ENCODE results near the gene TLE7. TPM values are rescaled to one million over a fixed set of nuclear protein-coding genes. Genes with fewer than 3 reads are reported as not detected.

Gene TLE7
- polyA plus RNA-seq = not detected in 2 replicates

DNA sequence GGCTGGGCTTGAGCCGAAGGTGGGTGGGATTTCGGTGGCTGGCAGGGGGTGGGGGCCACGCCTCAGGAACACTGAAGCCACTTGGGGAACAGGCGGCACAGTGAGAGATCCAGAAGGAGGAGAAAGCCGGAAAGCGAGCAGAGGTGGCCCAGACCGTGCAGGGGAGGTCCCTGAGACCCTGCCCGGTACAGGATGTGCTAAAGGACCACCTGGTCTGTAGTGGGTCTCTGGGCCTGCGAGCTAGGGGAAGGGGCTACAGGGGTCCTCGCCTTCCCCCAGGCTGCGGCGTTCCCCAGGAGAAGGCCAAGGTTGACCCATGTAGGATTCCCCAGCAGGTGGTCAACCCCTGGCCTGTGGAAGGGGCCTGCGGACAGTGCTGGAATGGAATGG, at the start of gene TLE7:
TSS of gene TLE7 (minus strand) at position 4 of the 390 bp plus-strand sequence. CDS start 8,730 bp downstream, outside the sequence.

DNA sequence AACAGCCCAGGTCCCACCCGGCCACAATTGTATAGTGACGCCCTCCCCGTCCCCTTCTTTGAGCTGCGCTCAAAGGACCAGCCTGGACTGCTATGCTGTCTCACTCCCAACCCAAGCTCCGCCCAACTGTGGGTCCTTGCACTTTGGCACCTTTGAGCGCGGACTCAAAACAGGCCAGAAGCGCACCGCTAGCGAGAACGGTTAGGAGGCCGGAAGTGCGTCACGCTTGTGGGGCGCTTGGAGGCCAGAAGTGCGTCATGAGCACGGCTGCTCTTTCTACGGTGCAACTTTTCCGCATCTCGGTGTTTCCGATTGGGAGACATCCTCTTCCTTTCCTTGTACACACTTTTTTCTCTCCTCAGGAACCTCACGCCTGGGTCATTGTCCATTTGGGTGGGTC, 47.3 kb upstream of the TLE7 start, which contains the start of gene ZNF19:
TSS of gene ZNF19 (minus strand) at position 203 of the 400 bp plus-strand sequence. CDS start 7,210 bp downstream, outside the sequence.

DNA sequence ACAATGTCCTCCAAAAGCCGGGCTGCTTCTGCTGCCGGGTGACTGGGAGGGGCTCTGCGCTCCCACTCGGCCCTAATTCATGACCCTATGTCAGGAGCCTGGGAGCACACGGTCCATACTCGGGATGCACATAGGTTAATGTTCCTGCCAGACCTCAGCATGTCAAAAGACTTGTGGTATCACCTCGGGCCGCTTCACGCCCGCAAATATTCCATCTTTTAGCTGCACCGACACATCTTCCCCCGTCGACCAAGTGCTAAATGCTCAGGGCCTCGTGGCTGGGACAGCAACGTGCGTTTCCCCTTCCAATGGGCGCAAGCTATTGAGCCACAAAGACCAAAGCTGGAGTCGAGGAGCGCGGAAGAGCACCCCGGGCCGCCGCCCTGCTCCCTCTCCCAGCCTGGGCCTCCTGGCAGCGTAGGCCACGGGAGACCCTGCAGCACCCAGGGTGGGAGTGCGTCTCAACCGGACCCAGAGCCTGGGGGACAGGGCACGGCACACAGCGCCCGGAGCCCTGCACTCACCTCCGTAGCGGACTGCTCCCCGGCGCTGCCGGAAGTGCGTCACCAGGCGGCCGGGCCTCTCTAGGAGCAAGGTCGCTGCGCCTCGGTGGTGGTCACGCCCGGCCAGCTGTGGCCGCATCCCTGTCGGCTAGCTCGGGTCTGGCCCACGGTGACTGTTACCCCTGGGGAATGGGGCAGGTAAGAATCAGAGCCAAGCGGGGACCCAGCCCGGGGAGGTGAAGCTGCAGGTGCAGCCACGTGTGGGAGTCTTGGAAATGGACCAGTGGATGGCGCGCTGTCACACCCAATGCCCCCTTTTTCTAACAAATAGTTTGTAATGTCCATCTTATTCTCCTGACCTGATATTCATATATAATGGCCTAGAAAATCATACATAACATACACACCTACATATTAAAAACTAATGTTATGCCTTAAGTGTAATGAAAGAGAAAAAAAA, 20.1 kb upstream of the TLE7 start, which contains the start of gene ZNF23:
TSS of gene ZNF23 (minus strand) at position 562 of the 963 bp plus-strand sequence. CDS start 5,451 bp downstream, outside the sequence.

Other genes starting within 250 kb of the TLE7 start
- 0.80 and 1.9 TPM in 2 replicates for gene HYDIN, start 211.3 kb downstream of the TLE7 start, polyA plus RNA-seq
- gene CMTR2, start 152.7 kb downstream of the TLE7 start, polyA plus RNA-seq = 5.0 and 9.1 TPM in 2 replicates
- gene CALB2, start 83.3 kb downstream of the TLE7 start, polyA plus RNA-seq = 2.9 and 5.8 TPM in 2 replicates
- 20.5 and 37.4 TPM in 2 replicates for gene ZNF23, start 20.2 kb upstream of the TLE7 start, polyA plus RNA-seq
- 1.6 TPM in 2 replicates for gene ZNF19, start 47.3 kb upstream of the TLE7 start, polyA plus RNA-seq
- not detected in 2 replicates for gene CHST4, start 84.4 kb upstream of the TLE7 start, polyA plus RNA-seq
- not detected in 2 replicates for gene TAT, start 135.0 kb upstream of the TLE7 start, polyA plus RNA-seq
- gene MARVELD3, start 184.1 kb upstream of the TLE7 start, polyA plus RNA-seq = 0.08 and 0.88 TPM in 2 replicates

Data from Purkinje cell (primary cell).